HG02970 (cell line): ENCODE measurements around the gene PDE4D.
"Not testable (repeated sequence)": the region's sequence is repeated elsewhere in the genome, so short reads cannot be mapped to it uniquely, and the experiment has no call there.

Experiments used
- ATAC-seq: cut with Tn5 transposase; IDR thresholded peaks from one replicate; pipeline ENCODE4 v1.9.1; 2021; ENCODE audit warnings: mild to moderate bottlenecking, moderate library complexity, moderate number of reproducible peaks; ENCODE audit not compliant: unreplicated experiment, low FRiP score

The PDE4D gene

DNA sequence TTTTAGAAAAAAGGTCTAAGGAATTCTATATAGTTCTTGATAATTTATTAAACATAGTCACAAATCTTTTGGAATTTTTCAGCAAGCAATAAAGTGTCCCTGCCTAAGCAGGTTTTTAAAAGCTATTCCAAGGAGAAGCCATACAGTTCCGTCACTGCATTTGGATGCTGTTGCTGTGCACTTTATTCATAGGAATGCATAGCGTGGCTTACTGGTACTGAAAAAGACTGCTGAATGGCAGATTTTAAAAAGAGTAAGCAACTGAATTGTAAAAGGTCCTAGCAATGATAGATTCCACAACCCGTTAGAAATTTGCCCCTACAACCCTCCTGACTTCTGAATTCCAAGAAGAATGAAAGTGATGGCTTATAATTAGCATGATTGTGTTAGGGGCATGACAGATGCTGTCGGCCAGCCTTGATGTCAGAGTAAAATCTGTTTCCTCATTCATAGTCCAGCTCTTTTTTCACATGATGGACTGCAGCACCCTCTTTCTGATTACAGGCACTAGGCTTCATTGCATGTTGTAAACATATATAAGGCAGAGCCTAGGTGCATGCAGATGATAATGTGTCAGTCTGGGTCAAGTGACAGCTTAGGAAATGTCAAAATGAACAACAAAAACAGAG lies 227.0 kb downstream of the PDE4D start:
- ATAC-seq = no peak

DNA sequence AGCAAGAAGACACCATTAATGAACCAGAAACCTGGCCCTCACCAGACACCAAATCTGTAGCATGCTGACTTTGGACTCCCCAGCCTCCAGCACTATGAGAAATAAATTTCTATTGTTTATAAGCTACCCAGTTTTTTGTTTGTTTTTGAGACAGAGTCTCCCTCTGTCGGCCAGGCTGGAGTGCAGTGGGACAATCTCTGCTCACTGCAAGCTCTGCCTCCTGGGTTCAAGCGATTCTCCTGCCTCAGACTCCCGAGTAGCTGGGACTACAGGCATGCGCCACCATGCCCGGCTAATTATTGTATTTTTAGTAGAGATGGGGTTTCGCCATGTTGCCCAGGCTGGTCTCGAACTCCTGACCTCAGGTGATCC lies 227.7 kb downstream of the PDE4D start:
- not testable (repeated sequence) for ATAC-seq

DNA sequence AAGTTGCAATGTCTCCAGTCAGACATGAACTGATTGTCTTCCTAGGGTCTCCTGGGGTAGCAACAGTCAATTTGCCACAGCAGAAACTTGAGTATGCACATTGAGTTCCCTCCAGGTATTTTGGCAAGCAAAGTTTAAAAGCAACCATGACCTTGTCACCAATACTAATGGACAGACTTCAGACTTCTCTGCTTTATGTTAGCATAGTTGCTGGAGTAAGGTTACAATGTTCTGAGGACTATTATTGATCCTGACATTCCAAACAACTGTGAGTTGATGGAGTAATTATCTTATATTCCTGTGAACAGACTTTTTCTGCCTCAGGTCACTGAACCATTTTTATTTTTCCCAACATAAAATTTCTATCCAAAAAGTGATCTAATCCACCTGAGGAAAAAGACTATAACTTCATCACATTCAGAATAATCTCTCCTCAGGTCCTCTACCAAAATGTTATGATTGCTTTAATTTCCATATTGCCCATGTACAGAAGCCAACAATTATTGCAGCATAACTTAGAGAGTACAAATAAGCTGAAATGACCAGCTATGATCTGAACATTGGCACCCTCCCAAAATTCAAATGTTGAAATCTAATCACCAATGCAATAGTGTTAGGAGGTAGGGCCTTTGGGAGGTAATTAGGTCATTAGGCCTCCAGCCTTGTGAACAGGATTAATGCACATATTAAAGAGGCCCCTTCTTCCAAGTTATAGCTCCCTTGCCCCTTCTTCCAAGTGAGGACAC lies 228.3 kb downstream of the PDE4D start:
- no peak for ATAC-seq

DNA sequence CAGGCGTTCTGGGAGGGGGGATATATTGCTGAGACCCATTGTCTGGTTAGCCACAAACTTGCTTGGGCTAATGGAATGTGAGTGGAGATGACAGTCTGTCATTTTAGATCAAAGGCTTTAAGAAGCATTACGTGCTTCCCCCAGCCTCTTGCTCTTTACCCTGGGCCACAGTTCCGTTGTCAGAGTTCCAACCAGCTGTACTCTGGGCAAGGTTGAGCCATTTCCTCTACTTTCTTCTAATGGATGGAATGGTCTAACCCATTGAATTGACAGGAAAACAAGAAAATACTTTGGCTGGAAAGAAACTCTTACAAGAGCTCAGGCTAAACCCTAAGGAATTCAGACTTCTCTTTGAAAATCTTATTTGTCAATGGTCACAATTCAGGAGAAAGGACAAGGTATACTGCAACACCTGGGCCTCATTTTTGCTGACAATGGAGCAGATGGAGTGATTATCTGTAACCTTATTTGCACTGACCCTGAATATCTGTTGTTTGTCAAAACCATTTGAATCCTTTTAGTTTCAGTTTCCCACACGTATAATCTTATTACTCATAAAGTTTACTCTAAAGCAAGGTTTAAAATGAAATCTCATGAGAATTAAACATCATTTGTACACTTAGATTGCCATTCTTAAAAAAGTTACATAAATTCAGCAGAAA lies 231.4 kb downstream of the PDE4D start:
- no peak for ATAC-seq

DNA sequence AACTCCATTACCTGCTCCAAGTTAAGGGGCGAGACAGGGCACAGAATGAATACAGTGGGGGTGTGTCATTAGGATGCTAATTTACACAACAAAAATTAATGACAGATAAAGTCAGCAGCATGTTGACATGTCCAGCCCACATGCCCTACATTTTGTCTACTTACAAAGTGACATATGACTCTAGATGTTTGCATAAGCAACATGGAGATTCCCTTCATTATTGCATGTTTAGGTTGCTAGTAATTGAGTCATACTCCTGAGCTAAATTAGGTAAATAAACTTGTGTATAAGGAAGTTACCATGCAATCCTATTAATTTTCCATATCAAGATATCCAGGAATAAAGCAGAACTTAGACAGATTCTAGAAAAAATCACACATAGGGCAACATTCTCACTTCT lies 232.2 kb downstream of the PDE4D start:
- no peak for ATAC-seq

DNA sequence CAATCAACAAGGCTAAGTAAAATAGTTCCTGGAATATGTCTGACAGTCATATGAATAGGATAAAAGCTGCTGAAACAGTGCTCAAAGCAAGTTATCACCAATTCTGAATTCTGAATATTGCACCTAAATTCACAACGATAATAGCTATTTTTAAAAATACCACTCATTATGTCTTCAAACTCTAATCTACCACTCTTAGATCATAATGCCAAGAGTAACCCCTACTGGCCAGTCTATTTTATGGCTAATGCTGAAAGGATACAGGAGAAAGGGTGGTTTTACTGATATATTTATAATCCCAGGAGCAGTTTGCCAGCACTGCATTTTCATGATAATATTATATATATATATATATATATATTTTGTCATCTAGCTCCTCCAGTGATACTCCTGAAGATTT lies 232.8 kb downstream of the PDE4D start:
- no peak for ATAC-seq

DNA sequence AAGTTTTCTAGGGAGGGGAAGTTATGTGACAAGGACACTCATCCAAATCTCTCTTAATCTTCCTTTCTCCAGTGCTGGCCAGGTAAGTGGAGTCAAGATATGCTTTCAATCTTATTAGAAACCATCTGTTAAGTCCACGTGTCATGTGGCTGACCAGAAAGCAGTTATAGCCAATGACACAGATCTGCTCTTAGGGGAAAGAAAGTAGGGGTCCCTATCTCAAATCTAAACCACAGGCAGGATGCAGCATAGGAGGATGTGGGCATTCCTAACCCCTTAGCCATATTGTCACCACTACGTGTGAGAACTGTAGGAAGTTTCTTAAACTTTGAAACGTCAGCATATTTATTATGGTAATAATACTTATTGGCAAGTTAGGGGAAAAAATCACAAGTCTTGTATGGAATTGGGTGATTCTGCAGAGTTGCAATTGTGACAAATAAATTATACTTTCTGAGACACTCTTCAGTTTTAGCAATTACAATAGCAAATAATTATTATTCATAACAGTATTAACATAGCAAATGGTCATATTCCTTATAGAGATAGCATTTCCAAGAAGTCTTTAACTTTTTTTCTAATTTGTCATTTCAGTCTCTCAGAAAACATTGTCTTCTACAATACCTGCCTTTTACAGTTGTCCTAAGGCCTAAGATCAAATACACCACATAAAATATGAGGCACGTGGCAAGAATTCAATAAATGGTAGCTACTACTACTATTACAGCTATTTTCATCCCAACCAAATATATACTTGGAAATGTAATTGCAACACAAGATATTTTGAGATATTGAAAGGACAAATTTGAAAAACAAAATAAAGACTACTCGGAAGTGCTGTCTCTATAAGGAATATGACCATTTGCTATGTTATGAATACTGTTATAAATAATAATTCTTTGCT lies 236.9 kb downstream of the PDE4D start:
- ATAC-seq = no peak

DNA sequence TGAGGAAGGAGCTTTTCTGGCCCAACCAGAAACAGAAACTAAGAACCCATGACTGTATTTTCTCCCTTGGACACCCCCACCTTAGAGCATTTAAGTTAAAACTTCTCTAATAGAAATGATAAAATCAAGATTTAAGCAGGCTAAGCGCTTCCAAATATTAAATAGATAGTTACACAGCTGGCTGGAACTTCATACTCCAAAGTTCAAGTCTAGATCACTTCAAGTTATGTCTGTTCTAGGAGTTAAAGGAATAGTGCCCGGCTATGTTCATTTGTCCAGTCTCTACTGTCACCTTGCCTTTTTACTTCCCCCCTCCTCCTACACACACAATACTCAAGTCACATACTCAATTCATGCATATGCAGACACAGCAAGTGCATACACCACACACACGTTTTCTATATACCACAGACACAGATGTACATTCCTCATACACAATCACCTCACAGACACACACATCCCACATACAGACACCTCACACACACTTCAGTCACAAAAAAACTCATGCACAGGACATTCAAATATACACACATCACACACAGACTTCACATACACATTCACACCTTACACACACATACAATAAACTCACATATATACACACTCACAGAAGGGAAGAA lies 237.7 kb downstream of the PDE4D start:
- no peak for ATAC-seq

DNA sequence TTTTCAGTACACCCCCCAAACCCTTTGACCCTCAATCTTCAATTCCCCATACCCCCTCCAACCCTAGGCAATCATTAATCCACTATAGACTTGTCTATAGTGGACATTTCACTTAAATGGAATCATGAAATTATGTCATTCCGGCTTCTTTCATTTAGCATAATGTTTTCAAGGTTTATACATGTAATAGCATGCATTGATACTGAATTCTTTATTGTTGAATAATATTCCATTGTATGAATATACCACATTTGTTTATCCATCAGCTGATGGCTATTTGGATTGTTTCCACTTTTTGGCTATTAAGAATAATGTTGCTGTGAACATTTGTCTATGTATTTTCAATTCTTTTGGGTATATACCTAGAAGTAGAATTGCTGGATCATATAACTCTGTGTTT lies 238.8 kb downstream of the PDE4D start:
- no peak for ATAC-seq

DNA sequence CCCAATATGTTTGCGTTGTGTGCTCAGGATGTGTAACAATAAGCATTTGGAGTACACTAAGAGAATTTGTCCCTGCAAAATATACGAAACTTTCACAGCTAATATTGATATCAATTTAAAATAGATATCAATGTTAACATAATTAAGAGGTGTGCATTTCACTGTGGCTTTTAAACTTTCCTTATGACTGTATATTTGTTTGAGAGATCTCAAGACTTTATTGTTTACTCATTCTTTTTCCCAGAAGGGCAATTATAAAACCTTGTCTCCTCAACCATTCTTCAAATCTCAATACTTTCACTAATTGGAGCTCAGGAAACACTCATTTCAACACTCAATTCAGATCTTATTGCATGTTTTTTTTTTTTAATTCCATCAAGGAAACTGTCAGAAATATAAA lies 241.1 kb downstream of the PDE4D start:
- no peak for ATAC-seq

DNA sequence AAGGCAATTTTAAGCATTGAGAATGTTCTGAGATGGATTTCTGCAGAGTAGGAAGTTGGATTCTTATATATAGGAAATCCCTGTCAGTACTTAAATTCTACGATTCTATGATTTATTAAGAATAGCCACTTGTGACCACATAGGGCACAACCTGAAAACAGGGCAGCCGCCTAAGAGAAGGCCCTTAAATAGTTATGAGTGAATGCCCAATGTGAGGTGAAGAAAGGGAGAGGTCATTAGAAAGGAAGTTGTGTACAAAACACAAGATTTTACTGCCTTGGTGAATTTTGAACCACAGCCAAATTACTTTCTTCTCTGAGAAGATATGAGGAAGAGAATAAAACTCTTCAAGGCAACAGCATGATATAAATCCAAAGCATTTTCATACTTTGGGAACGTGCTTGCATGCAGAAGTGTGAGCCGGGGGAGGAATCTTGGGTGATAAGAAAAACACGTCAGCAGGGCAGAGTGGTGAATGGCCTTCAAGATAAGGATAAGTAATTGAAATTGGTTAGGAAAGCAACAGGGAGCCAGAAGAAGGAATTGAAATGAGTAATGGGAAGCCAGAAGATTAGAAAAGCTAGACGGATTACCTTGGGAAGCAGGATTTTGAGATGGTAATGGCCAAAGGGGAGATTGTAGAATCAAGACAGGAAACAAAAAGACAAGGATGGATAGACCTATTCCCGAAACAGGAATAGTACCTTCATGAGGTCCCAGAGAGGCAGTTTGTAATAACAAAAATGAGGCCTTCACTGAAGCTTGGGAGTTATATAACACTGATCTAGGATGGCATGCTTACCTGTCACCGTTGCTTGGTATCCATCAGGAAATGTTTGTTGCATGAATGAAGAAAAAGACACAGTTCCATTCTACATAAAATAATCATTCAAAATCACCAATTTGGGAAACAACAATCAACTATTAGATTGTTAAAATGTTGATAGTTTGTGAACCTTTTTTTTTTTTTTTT lies 244.3 kb downstream of the PDE4D start:
- ATAC-seq = no peak

DNA sequence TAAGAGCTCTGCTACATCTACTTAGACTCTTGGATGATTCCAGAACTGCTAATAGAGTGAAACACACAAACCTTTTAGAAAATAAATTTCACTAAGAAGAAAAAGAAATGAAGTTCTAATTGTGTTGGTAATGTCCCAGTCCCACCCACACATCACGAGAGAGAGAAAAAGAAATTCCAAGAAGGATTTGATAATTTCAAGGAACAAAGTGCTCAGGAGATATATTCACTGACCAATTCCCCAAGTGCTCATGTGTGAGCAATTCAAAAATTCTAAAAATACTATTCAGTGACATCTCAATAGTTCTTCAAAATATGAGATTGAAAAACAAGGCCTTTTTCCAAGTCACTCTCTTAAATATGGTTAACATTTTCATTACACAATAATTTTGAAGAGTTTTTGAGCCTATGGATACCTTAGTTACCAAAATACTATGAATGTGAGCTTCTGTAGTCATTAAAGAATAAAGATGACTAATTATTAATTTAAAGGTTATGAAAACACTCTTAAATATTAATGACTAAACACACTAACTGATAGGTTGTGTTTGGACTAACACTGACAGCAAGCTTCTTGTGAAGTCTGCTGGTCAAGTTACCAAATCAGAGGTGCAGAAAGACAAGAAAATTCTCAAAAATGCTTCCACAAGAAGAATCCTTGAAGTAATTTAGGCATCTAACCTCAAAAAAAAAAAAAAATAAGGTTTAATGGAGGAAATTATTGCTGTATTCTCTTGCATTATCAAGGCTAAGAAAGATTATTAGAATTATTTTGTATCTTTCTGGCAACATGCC lies 245.3 kb downstream of the PDE4D start:
- ATAC-seq = no peak

DNA sequence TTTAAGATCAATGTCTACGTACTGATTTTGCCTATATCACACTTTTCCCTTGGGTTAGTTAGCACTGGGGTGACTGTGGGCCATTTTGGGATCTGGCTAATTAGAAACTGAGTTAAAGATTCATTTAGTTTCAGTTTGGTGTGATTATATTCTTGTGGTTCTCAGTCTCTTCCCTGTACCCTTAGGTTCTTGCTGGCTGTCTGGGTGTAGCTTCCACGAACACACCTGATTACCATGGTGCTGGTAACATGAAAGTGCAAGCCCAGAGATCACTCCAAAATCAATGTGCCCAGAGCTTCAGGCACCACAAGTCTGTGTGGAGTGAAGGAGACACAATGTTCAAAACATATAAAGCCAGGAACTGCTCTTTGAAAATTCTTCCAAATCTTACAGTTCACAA lies 248.1 kb downstream of the PDE4D start:
- ATAC-seq = no peak

DNA sequence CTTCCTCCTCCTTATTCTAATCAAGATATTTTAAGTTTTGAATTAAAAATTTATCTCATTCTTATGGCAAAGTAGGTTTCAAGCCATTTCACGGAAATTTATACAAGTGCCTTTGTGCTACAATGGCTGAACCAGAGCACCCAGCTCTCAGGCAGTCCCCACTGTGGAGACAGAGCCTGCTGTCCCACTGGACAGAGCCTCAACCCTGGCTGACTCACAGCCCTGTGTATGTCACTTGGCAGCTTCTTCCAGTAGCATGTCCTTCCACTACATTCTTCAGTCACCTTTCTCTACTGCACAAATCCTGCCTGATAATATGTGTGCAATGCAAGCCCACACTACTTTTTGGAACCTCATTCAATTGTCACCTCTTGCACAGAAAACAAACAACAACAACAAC lies 253.1 kb downstream of the PDE4D start:
- no peak for ATAC-seq

DNA sequence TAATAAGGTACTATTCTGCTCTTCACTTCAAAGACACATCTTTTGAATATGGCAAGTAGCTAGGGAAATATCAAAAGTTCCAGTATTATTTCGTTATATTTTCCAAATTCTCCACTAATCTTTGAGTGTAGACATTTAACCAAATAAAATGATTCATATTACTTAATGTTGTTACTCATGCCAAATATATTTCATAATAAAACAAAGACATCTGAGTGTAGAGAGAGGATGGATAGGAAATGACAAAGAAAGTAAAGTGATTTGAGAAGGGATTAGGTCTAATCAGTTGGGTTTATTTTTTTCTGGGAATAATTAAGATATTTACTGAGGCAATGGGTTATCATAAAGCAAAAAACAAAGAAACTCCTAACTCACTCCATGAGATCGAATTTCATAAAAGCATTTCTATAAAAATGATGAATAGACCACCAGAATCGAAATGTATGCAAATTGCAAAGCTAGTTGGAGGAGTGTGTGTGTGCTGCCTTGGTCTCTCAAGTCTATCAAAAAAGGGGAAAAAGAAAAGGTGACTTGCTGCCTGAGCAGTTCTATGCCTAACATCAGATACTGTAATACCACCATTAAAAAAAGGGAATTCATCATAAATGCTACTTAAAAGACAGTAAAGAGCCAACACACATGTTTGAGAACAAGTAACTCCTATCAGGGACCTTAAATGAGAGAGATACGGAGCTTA lies 255.5 kb downstream of the PDE4D start:
- ATAC-seq = no peak

DNA sequence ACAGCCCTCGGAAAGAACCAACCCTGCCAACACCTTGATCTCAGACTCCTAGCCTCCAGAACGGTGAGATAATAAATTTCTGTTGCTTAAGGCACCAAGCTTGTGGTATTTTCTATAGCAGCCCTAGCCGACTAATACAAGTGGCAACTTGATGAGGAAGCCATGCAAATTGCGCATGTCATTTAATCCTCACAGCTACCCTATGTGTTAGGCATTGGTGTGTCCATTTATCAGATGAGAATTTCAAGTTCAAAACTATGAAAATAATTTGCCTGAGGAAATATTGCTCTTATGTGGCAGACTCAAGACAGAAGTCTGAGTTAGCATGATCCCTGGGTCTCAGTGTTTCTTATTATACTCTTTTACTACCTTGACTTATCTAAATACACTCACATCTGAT lies 264.0 kb downstream of the PDE4D start:
- ATAC-seq = no peak

DNA sequence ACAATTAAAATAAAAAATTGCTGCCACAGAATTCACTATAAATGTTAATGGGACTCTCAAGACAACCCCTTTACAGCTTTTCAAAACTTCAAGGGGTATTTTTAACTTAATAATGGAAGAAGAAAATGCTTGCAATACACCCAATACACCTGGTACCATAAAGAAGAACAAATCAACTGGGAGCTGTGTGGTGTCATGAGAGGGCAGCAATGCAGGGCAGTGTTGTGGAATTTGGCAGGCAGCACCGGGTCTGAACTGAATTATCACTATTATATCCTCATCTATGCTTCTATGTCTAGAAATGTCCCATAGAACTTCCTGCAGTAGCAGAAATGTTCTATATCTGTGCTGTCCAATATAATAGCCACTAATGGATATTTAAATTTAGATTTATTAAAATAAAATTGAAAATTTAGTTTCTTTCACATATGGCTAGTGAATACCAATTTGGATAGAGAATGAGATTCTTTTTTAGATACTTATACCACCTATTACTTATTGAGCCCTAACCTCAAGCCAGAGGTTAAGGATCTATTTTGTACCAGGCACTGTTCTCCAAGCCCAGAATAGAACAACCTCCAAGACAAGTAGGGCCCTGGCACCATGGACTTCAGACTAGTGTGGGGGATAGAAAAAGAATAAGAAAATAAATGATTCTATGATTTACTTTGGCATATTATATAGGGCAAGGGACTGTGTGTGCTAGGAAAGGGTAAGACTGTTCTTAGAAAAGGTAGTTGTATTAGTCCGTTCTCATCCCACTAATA lies 265.3 kb downstream of the PDE4D start:
- ATAC-seq = no peak
